Kidney (tissue), 14 donors: ENCODE results near the gene PPP1R9B. TPM values are rescaled to one million over a fixed set of nuclear protein-coding genes. Genes with fewer than 3 reads are reported as not detected.

Experiments used
- DNase-seq, 5 donors: peaks; one replicate each; pipeline ENCODE4 v3.0.0-alpha.2; 2013 to 2020
- FAIRE-seq: peaks from 2 replicates; lab custom pipeline; 2012; peaks lifted over from hg19 to GRCh38; lab: Jason Lieb, UNC
- H3K27ac ChIP-seq, 2 donors: one replicate each; pipeline ENCODE4 v1.7.0; 2013; ENCODE audit warnings: low read depth in 2 of 2, low read length in 2 of 2, inconsistent platforms in 1 of 2
- H3K27me3 ChIP-seq: one replicate; pipeline ENCODE4 v1.7.1; 2013; ENCODE audit warnings: low read length, inconsistent platforms; ENCODE audit not compliant: control insufficient read depth, insufficient read depth
- H3K36me3 ChIP-seq, 3 donors: one replicate each; pipeline versions ENCODE4 v1.7.0 to v1.7.1; 2013; ENCODE audit warnings: low read length in 3 of 3, control low read depth in 1 of 3, inconsistent platforms in 1 of 3; ENCODE audit not compliant: insufficient read depth in 3 of 3, control insufficient read depth in 2 of 3
- H3K4me1 ChIP-seq, 3 donors: one replicate each; pipeline versions ENCODE4 v1.7.0 to v1.7.1; 2013; ENCODE audit warnings: low read length in 3 of 3, inconsistent platforms in 1 of 3, low read depth in 1 of 3; ENCODE audit not compliant: control insufficient read depth in 2 of 3, insufficient read depth in 2 of 3
- H3K4me3 ChIP-seq, 3 donors: one replicate each; pipeline versions ENCODE4 v1.7.0 to v1.8.1; 2013; ENCODE audit warnings: low read length in 3 of 3, control low read depth in 1 of 3, inconsistent platforms in 1 of 3
- H3K9ac ChIP-seq, 3 donors: one replicate each; pipeline versions ENCODE4 v1.7.0 to v1.7.1; 2013; ENCODE audit warnings: low read length in 3 of 3, control low read depth in 1 of 3, inconsistent platforms in 1 of 3
- H3K9me3 ChIP-seq, 3 donors: one replicate each; pipeline versions ENCODE4 v1.7.0 to v1.7.1; 2013; ENCODE audit warnings: low read length in 3 of 3, control low read depth in 1 of 3, inconsistent platforms in 1 of 3; ENCODE audit not compliant: control insufficient read depth in 2 of 3, insufficient read depth in 1 of 3
- intact Hi-C: fragments of 100-400 bp; cut with DNase I; formaldehyde crosslinking; loops from one replicate; pipeline ENCODE4 v1.11.1; 2022
- polyA plus RNA-seq: library from polyadenylated mRNA; stranded (reverse); fragments of 350-450 nt; fragmentation: Illumina TruSeq; extraction: RNeasy Lipid Tissue Mini Kit (QIAGEN cat#74804); gene quantifications from one replicate; pipeline ENCODE4 v1.2.3, GENCODE V29; 2014; ENCODE audit warnings: low read depth, low replicate concordance; ENCODE audit not compliant: insufficient read depth
- total RNA-seq: library from RNA; stranded (reverse); fragmentation: NEBNext Ultra II Directional; extraction: Animal tissue kit (Norgen Biotek cat#: 25700); gene quantifications from one replicate; pipeline ENCODE4 v1.2.1, GENCODE V29; 2021
- TF ChIP-seq, protein P1 (sequence below): IDR thresholded peaks from 3 replicates; pipeline ENCODE4 v1.5.1; 2012; ENCODE audit warnings: mild to moderate bottlenecking, moderate library complexity, borderline replicate concordance; ENCODE audit not compliant: insufficient read depth; ENCODE audit errors: extremely low read depth
- donor health status: control.
- donor health status: control.
- donor health status: control.
- donor health status: control.
- donor health status: control.
- donor health status: DM: yes; HTN: yes; CAD: no.
- donor health status: Normal renal cell carcinoma (clear cell type).

PPP1R9B gene
- total and polyA plus RNA-seq, 2 donors from 2014 or later = 17.1 to 64.4 TPM

GRCh38 chr17:50151937-50152547 is 1.6 kb upstream of the PPP1R9B start:
- Histone ChIP-seq H3K36me3 (no peaks in the 10 kb centered on the region), H3K4me3 (peak overlapping the region; percentile 40 to 81 (median 63)), H3K27ac (peak overlapping the region; percentile 81 to 91), H3K4me1 (peaks cover 0 to 33% (median 25%) of the 10 kb centered on the region in 3 donors), H3K27me3 (no peaks in the 10 kb centered on the region), H3K9me3 (no peaks in the 10 kb centered on the region), H3K9ac (peak overlapping the region; percentile 4 to 76 (median 23))
- intact Hi-C loops = no loop called here
- TF ChIP-seq, protein P1, sequence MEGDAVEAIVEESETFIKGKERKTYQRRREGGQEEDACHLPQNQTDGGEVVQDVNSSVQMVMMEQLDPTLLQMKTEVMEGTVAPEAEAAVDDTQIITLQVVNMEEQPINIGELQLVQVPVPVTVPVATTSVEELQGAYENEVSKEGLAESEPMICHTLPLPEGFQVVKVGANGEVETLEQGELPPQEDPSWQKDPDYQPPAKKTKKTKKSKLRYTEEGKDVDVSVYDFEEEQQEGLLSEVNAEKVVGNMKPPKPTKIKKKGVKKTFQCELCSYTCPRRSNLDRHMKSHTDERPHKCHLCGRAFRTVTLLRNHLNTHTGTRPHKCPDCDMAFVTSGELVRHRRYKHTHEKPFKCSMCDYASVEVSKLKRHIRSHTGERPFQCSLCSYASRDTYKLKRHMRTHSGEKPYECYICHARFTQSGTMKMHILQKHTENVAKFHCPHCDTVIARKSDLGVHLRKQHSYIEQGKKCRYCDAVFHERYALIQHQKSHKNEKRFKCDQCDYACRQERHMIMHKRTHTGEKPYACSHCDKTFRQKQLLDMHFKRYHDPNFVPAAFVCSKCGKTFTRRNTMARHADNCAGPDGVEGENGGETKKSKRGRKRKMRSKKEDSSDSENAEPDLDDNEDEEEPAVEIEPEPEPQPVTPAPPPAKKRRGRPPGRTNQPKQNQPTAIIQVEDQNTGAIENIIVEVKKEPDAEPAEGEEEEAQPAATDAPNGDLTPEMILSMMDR = no peak
- DNase-seq (peak; percentile 91 to 97 (median 93)), FAIRE-seq (no peak)

DNA sequence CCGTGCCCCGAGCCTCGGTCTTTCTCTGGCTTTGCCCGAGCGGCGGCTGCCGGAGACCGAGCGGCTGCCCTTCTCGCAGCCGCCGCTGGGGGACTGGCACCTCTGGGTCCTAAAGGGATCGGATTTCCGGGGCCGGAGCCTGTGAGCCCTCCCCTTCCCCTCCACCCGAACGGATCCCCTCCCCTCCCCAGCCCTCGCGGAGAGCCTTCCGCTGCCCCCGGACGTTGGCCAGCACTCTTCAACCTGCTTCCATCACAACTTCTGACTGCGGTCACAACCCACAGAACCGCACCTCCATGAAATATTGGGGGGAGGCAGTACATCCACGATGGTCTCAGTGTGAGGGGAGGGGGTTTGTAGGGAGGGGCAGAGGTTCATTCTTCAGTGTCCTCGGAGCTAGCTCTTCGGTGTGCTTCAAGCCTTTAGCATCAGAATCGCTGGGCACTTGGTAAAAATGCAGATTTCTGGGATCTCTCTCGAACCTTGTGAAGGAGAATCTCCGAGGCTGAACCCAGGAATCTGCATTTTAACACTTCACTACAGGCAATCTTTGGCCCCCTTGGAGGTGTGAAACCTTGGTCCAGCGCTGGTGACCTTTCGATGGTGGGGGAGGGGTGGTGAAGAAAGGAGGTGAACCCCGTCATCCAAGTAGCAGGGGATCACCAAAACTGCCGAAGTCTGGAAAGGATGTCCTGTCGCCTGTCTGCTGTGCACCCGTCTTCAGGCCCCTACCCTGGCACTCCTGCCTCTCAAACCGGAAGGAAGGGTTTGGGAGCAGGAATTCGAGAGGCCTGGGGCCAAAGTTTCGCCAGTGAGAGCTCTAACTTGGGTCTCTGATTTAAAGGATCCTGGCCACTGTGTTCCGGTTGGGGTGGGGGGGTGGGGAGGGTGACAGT is 812 bp upstream of the PPP1R9B start:
- TF ChIP-seq, protein P1 = peak; percentile 62
- peak overlapping the region; percentile 26 to 54 (median 52) for H3K9ac ChIP-seq
- no peaks in the 10 kb centered on the region for H3K36me3 ChIP-seq
- intact Hi-C loops = no loop called here
- no peak for FAIRE-seq
- peak overlapping the region; percentile 73 to 81 (median 77) for H3K4me3 ChIP-seq
- no peaks in the 10 kb centered on the region for H3K9me3 ChIP-seq
- peak; percentile 91 to 97 (median 94) for DNase-seq
- H3K4me1 ChIP-seq = peaks cover 0 to 41% (median 33%) of the 10 kb centered on the region in 3 donors
- H3K27ac ChIP-seq = peak overlapping the region; percentile 81 to 91
- no peaks in the 10 kb centered on the region for H3K27me3 ChIP-seq

GRCh38 chr17:50149417-50150353 is 792 bp downstream of the PPP1R9B start:
- Histone ChIP-seq H3K27me3 (no peaks in the 10 kb centered on the region), H3K27ac (peak overlapping the region; percentile 83 to 88), H3K4me3 (peak overlapping the region; percentile 48 to 62 (median 57)), H3K9me3 (no peaks in the 10 kb centered on the region), H3K36me3 (peaks cover 0 to 3% (median 3%) of the 10 kb centered on the region in 3 donors), H3K4me1 (peaks cover 0 to 49% (median 37%) of the 10 kb centered on the region in 3 donors), H3K9ac (peak overlapping the region in 2 of 3 donors; percentile 51 to 77)
- TF ChIP-seq, protein P1 = no peak
- no peak for FAIRE-seq
- peak in 4 of 5 donors; percentile 47 to 89 (median 72) for DNase-seq
- intact Hi-C loops = no loop called here
